ENCODE measurements around the gene SIAH3. TPM values are rescaled to one million over a fixed set of nuclear protein-coding genes. Genes with fewer than 3 reads are reported as not detected.

Gene SIAH3
- total RNA-seq, 2 donors from 2014 or later = not detected

DNA sequence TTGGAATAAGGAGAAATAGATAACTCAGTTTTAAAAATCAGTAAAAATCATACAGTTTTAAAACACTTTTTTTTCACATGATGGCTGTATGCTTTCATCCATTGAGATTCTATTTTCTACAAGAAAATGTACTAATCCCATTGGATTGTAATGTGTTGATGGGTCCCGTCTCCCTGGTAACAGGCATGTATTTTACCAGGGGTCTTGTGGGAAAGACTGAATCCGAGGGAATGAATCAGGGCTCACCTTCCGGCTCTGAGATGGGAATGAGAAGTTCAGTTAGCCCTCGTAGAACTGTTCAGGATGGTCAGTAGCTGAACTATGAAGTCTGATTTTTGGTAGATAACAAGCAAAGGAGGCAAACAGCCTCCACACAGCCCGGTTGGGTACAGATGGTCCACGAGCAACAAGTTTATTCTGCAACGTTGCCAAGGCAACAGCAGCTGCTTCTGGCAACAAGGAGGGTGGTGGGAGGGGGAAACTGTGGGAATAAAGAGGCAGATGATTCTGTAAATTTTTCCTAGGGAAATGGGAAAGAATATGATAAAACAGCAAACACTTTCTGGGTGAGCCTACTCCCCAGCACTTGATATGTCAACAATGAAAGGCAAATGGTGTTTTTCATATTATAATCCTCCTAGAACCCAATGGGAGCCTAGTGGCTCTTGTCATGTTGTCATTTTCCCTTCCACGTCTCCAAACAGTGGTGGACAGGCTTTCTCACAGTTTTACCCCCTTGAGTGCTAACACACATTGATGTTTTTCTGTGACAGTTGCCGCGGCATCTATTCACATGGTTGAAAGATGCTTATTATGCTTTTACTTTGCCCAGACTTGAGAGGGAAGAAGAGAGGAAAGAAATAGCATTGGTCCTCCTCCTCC, 12.4 kb upstream of the SIAH3 start:
- H3K27ac ChIP-seq = no peak overlapping the region
- TF ChIP-seq, protein P1, sequence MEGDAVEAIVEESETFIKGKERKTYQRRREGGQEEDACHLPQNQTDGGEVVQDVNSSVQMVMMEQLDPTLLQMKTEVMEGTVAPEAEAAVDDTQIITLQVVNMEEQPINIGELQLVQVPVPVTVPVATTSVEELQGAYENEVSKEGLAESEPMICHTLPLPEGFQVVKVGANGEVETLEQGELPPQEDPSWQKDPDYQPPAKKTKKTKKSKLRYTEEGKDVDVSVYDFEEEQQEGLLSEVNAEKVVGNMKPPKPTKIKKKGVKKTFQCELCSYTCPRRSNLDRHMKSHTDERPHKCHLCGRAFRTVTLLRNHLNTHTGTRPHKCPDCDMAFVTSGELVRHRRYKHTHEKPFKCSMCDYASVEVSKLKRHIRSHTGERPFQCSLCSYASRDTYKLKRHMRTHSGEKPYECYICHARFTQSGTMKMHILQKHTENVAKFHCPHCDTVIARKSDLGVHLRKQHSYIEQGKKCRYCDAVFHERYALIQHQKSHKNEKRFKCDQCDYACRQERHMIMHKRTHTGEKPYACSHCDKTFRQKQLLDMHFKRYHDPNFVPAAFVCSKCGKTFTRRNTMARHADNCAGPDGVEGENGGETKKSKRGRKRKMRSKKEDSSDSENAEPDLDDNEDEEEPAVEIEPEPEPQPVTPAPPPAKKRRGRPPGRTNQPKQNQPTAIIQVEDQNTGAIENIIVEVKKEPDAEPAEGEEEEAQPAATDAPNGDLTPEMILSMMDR (IDR thresholded peaks at IDR 0.05) = no peak
- no peaks in the 10 kb centered on the region for H3K9me3 ChIP-seq
- intact Hi-C loops (cut with DNase I) = no loop called here
- no peaks in the 10 kb centered on the region for H3K4me1 ChIP-seq
- no peak overlapping the region for H3K4me3 ChIP-seq
- H3K36me3 ChIP-seq = no peaks in the 10 kb centered on the region
- no peak overlapping the region for H3K9ac ChIP-seq (ENCODE audit: low read depth in 2 of 2, low read length in 2 of 2)
- no peak for DNase-seq
- no peaks in the 10 kb centered on the region for H3K27me3 ChIP-seq

DNA sequence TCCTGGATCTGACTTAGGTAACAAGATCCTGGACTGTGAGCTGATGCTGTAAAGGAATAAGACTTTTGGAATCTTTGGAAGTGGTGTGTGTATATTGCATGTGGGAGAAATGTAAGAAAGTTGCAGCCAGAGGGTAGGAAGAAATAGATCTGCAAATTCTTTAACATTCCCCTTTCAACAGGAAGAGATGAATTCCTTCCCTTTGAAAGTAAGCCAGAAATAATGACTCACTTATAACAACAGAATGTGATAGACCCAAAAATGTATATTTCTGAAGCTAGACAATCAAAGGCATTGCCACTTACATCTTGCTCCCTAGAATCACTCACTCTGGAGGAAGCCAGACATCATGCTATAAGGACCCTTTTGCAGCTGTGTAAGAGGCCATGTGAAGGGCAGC, 9.8 kb upstream of the SIAH3 start:
- no peaks in the 10 kb centered on the region for H3K36me3 ChIP-seq
- no peaks in the 10 kb centered on the region for H3K4me1 ChIP-seq
- H3K9ac ChIP-seq (ENCODE audit: low read depth in 2 of 2, low read length in 2 of 2) = no peak overlapping the region
- H3K4me3 ChIP-seq = no peak overlapping the region
- TF ChIP-seq, protein P1 (IDR thresholded peaks at IDR 0.05) = no peak
- no peaks in the 10 kb centered on the region for H3K9me3 ChIP-seq
- H3K27ac ChIP-seq = no peak overlapping the region
- intact Hi-C loops (cut with DNase I) = no loop called here
- no peaks in the 10 kb centered on the region for H3K27me3 ChIP-seq
- no peak for DNase-seq

DNA sequence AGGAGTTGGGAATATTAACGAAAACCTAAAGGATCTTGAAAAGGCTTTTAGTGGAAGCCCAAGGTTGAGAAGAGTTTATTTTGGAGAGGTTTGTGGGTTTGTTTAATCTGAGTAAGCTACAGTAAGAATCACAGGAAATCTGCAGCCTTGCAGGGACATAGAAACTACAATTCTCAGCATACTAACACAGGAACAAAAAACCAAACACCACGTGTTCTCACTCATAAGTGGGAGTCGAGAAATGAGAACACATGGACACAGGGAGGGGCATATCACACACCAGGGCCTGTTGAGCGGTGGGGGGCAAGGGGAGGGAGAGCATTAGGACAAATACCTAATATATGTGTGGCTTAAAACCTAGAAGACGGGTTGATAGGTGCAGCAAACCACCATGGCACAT, 8.7 kb upstream of the SIAH3 start:
- DNase-seq = no peak
- Histone ChIP-seq H3K27ac (no peak overlapping the region), H3K4me3 (no peak overlapping the region), H3K36me3 (no peaks in the 10 kb centered on the region), H3K9ac (ENCODE audit: low read depth in 2 of 2, low read length in 2 of 2) (no peak overlapping the region), H3K9me3 (no peaks in the 10 kb centered on the region), H3K4me1 (no peaks in the 10 kb centered on the region), H3K27me3 (no peaks in the 10 kb centered on the region)
- intact Hi-C loops (cut with DNase I) = no loop called here
- TF ChIP-seq, protein P1 (IDR thresholded peaks at IDR 0.05) = no peak

DNA sequence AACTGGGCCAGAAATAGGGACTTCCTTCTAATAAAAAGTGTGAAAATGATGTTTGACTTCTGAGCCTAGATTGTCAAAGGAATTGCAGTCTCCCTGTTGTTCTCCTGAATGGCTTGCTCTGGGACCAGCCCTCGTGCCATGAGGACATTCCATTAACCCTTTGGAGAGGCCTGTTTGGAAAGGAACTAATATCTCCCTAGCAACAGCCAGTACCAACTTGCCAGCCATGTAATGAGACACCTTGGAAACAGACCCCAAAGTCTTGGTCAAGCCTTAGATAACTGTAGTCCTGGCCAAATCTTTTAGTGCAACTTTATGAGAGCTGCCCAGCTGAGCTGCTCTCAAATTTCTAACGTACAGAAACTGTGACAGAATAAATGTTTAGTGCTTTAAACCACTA, 8.2 kb upstream of the SIAH3 start:
- Histone ChIP-seq H3K27me3 (no peaks in the 10 kb centered on the region), H3K27ac (no peak overlapping the region), H3K36me3 (no peaks in the 10 kb centered on the region), H3K9me3 (no peaks in the 10 kb centered on the region), H3K9ac (ENCODE audit: low read depth in 2 of 2, low read length in 2 of 2) (no peak overlapping the region), H3K4me3 (no peak overlapping the region), H3K4me1 (no peaks in the 10 kb centered on the region)
- intact Hi-C loops (cut with DNase I) = no loop called here
- TF ChIP-seq, protein P1 (IDR thresholded peaks at IDR 0.05) = no peak
- DNase-seq = no peak

DNA sequence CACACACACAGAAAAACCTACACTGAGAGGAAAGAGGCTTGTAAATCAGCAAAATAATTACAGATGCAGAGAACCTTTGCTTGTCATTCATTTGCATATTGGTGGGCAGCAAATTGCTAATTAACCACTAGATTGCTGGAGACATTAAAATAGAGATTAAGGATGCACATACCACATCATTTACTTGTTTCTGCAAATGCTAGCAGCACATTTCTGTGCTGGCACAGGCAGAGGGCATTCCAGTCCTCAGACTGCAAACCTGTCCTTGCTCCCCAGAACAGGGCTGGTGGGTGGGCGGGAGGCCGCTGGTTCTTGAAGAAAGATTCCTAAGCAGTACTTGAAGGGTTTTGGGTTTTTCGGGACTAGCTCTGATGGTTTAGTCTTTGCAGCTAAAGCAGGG, 941 bp upstream of the SIAH3 start:
- no peak overlapping the region for H3K27ac ChIP-seq
- TF ChIP-seq, protein P1 (IDR thresholded peaks at IDR 0.05) = no peak
- no peak overlapping the region for H3K4me3 ChIP-seq
- DNase-seq = no peak
- H3K4me1 ChIP-seq = no peaks in the 10 kb centered on the region
- H3K9ac ChIP-seq (ENCODE audit: low read depth in 2 of 2, low read length in 2 of 2) = no peak overlapping the region
- intact Hi-C loops (cut with DNase I) = no loop called here
- H3K9me3 ChIP-seq = no peaks in the 10 kb centered on the region
- peaks cover 19% of the 10 kb centered on the region for H3K27me3 ChIP-seq
- H3K36me3 ChIP-seq = no peaks in the 10 kb centered on the region

All from colonic mucosa (tissue), 4 donors.